PFSK-1 (cell line): ENCODE data around the gene GFRA1.

Experiments used
- FOXP2 ChIP-seq: optimal IDR thresholded peaks from 2 replicates; pipeline ENCODE3; 2011; ENCODE audit warnings: borderline replicate concordance, control low read depth, inconsistent platforms; ENCODE audit not compliant: insufficient read depth; ENCODE audit errors: extremely low read length, extremely low read depth
- POLR2AphosphoS5 ChIP-seq: IDR thresholded peaks from 2 replicates; pipeline ENCODE4 v1.6.1; 2012; ENCODE audit warnings: low read depth, mild to moderate bottlenecking, control low read depth, low read length, moderate library complexity
- SIN3A ChIP-seq: IDR thresholded peaks from 2 replicates; pipeline ENCODE4 v1.6.1; 2012; ENCODE audit warnings: mild to moderate bottlenecking, low read length, moderate library complexity, borderline replicate concordance; ENCODE audit not compliant: insufficient read depth
- TAF1 ChIP-seq: IDR thresholded peaks from 2 replicates; pipeline ENCODE4 v1.6.1; 2012; ENCODE audit warnings: low read length, control low read depth, borderline replicate concordance; ENCODE audit not compliant: insufficient read depth
- TF ChIP-seq, protein P1 (sequence below), 2 experiments: IDR thresholded peaks; 2 replicates each; pipeline versions ENCODE4 v1.6.1 to v1.8.0; 2011 to 2012; ENCODE audit warnings: low read depth in 2 of 2, low read length in 2 of 2, control low read depth in 1 of 2, inconsistent platforms in 1 of 2, mild to moderate bottlenecking in 1 of 2, moderate library complexity in 1 of 2; ENCODE audit not compliant: insufficient read depth in 1 of 2

DNA sequence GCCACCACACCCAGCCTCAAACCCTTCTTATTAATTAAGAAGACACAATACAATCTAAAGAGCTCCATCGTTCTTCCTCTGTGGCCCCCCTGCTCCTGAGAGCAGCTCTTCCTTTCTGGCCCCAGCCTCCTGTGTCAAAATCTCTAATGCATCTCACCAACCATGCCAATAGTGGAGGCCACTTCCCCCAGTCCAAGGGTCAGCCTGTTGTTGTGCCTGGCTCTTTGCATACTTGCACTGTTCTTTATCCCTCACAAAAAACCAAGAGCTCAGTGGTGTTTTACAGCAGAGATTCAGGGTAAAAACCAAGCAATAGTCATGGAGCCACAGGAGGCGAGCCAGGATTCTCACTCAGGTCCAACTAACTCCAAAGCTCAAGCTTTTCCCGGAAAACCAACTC lies 190.2 kb downstream of the GFRA1 start:
- TF ChIP-seq, protein P1, sequence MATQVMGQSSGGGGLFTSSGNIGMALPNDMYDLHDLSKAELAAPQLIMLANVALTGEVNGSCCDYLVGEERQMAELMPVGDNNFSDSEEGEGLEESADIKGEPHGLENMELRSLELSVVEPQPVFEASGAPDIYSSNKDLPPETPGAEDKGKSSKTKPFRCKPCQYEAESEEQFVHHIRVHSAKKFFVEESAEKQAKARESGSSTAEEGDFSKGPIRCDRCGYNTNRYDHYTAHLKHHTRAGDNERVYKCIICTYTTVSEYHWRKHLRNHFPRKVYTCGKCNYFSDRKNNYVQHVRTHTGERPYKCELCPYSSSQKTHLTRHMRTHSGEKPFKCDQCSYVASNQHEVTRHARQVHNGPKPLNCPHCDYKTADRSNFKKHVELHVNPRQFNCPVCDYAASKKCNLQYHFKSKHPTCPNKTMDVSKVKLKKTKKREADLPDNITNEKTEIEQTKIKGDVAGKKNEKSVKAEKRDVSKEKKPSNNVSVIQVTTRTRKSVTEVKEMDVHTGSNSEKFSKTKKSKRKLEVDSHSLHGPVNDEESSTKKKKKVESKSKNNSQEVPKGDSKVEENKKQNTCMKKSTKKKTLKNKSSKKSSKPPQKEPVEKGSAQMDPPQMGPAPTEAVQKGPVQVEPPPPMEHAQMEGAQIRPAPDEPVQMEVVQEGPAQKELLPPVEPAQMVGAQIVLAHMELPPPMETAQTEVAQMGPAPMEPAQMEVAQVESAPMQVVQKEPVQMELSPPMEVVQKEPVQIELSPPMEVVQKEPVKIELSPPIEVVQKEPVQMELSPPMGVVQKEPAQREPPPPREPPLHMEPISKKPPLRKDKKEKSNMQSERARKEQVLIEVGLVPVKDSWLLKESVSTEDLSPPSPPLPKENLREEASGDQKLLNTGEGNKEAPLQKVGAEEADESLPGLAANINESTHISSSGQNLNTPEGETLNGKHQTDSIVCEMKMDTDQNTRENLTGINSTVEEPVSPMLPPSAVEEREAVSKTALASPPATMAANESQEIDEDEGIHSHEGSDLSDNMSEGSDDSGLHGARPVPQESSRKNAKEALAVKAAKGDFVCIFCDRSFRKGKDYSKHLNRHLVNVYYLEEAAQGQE (IDR thresholded peaks at IDR 0.05; ENCODE audit: insufficient read depth in 1 of 2, low read depth in 2 of 2, low read length in 2 of 2): no peak
- TF ChIP-seq POLR2AphosphoS5 (no peak), SIN3A (no peak), TAF1 (no peak), FOXP2 (no peak)
